DOHH2 (cell line): Measurements from ENCODE around the gene TSC22D4.

Experiments used
- CTCF ChIP-seq: fragments of 200-600 bp; sonication (generic); IDR thresholded peaks from one replicate; pipeline ENCODE4 v1.5.1; 2014; ENCODE audit warnings: antibody characterized with exemption, mild to moderate bottlenecking, low read depth, low read length; ENCODE audit not compliant: poor library complexity, severe bottlenecking
- EZH2phosphoT487 ChIP-seq: fragments of 200-600 bp; sonication (generic); IDR thresholded peaks from 2 replicates; pipeline ENCODE4 v1.6.1; 2017; ENCODE audit warnings: borderline replicate concordance, mild to moderate bottlenecking, antibody characterized with exemption, low read length, moderate library complexity, mixed read lengths

- TF ChIP-seq CTCF (no peak), EZH2phosphoT487 (no peak)
Observed at GRCh38 chr7:100475549-100475948, 3.5 kb downstream of the TSC22D4 start.
